ENCODE data around the gene PKD1. TPM values are rescaled to one million over a fixed set of nuclear protein-coding genes. Genes with fewer than 3 reads are reported as not detected.

PKD1 gene
- total and polyA plus RNA-seq, 7 experiments from 2014 or later, result 4.9 to 153 (median 97.6) TPM

GRCh38 chr16:2082983-2083364, 52.7 kb downstream of the PKD1 start:
- no peak for ATAC-seq
- CTCF ChIA-PET, result no interaction called here
- Mint-ChIP-seq H3K4me1 (peaks cover 0 to 2% (median 0%) of the 10 kb centered on the region in 7 donors), H3K36me3 (peaks cover 0 to 6% (median 0%) of the 10 kb centered on the region in 5 donors), H3K9me3 (no peaks in the 10 kb centered on the region), H3K27me3 (no peaks in the 10 kb centered on the region), H3K27ac (peak overlapping the region in 2 of 9 donors; percentile 67 to 78), H3K4me3 (no peak overlapping the region)
- Histone ChIP-seq H3K9me3 (ENCODE audit: control insufficient read depth in 2 of 3, low read length in 3 of 3) (no peaks in the 10 kb centered on the region), H3K27ac (ENCODE audit: low read depth, low read length) (no peak overlapping the region), H3K4me1 (ENCODE audit: control insufficient read depth in 2 of 2, insufficient read depth in 2 of 2, low read length in 2 of 2) (no peaks in the 10 kb centered on the region), H3K27me3 (ENCODE audit: control insufficient read depth in 2 of 2, insufficient read depth in 2 of 2, low read length in 2 of 2) (no peaks in the 10 kb centered on the region), H3K36me3 (ENCODE audit: control insufficient read depth in 2 of 3, insufficient read depth in 3 of 3, low read length in 3 of 3) (peaks cover 0 to 99% (median 3%) of the 10 kb centered on the region in 3 experiments), H3K4me3 (ENCODE audit: low read length) (no peak overlapping the region)
- intact Hi-C loops (cut with micrococcal nuclease), result no loop called here
- POLR2A ChIA-PET, result no interaction called here
- no peak for DNase-seq

- peaks cover 0 to 98% (median 3%) of the 10 kb centered on the region in 3 experiments for H3K36me3 ChIP-seq (ENCODE audit: control insufficient read depth in 2 of 3, insufficient read depth in 3 of 3, low read length in 3 of 3)
- no peak overlapping the region for H3K4me3 ChIP-seq (ENCODE audit: low read length)
- POLR2A ChIA-PET, result no interaction called here
- no peak overlapping the region for H3K27ac ChIP-seq (ENCODE audit: low read depth, low read length)
- H3K9me3 Mint-ChIP-seq, result no peaks in the 10 kb centered on the region
- DNase-seq (no peak), ATAC-seq (no peak)
- no peaks in the 10 kb centered on the region for H3K27me3 Mint-ChIP-seq
- H3K4me1 ChIP-seq (ENCODE audit: control insufficient read depth in 2 of 2, insufficient read depth in 2 of 2, low read length in 2 of 2), result no peaks in the 10 kb centered on the region
- intact Hi-C loops (cut with micrococcal nuclease), result no loop called here
- H3K27me3 ChIP-seq (ENCODE audit: control insufficient read depth in 2 of 2, insufficient read depth in 2 of 2, low read length in 2 of 2), result no peaks in the 10 kb centered on the region
- peaks cover 0 to 5% (median 0%) of the 10 kb centered on the region in 5 donors for H3K36me3 Mint-ChIP-seq
- no peaks in the 10 kb centered on the region for H3K9me3 ChIP-seq (ENCODE audit: control insufficient read depth in 2 of 3, low read length in 3 of 3)
- peaks cover 0 to 2% (median 0%) of the 10 kb centered on the region in 7 donors for H3K4me1 Mint-ChIP-seq
- CTCF ChIA-PET, result no interaction called here
- H3K4me3 Mint-ChIP-seq, result no peak overlapping the region
- peak overlapping the region in 1 of 9 donors; percentile 57 for H3K27ac Mint-ChIP-seq
These were observed 53.3 kb downstream of the PKD1 start for GRCh38 chr16:2082171-2082982.

- Mint-ChIP-seq H3K27ac (no peak overlapping the region), H3K4me1 (peaks cover 0 to 2% (median 0%) of the 10 kb centered on the region in 7 donors), H3K9me3 (no peaks in the 10 kb centered on the region), H3K36me3 (peaks cover 0 to 9% (median 0%) of the 10 kb centered on the region in 5 donors), H3K4me3 (no peak overlapping the region), H3K27me3 (no peaks in the 10 kb centered on the region)
- POLR2A ChIA-PET, result no interaction called here
- intact Hi-C loops (cut with micrococcal nuclease), result no loop called here
- H3K27me3 ChIP-seq (ENCODE audit: control insufficient read depth in 2 of 2, insufficient read depth in 2 of 2, low read length in 2 of 2), result no peaks in the 10 kb centered on the region
- H3K36me3 ChIP-seq (ENCODE audit: control insufficient read depth in 2 of 3, insufficient read depth in 3 of 3, low read length in 3 of 3), result peaks cover 0 to 98% (median 3%) of the 10 kb centered on the region in 3 experiments
- no peak for ATAC-seq
- no peak overlapping the region for H3K4me3 ChIP-seq (ENCODE audit: low read length)
- CTCF ChIA-PET, result no interaction called here
- H3K4me1 ChIP-seq (ENCODE audit: control insufficient read depth in 2 of 2, insufficient read depth in 2 of 2, low read length in 2 of 2), result no peaks in the 10 kb centered on the region
- H3K9me3 ChIP-seq (ENCODE audit: control insufficient read depth in 2 of 3, low read length in 3 of 3), result no peaks in the 10 kb centered on the region
- no peak overlapping the region for H3K27ac ChIP-seq (ENCODE audit: low read depth, low read length)
- DNase-seq, result no peak
These were observed 54.3 kb downstream of the PKD1 start for GRCh38 chr16:2081201-2082084.

GRCh38 chr16:2079991-2080390, 55.7 kb downstream of the PKD1 start:
- POLR2A ChIA-PET, result no interaction called here
- intact Hi-C loops (cut with micrococcal nuclease), result no loop called here

GRCh38 chr16:2079311-2079800, 56.3 kb downstream of the PKD1 start:
- no peaks in the 10 kb centered on the region for H3K9me3 Mint-ChIP-seq
- no peaks in the 10 kb centered on the region for H3K27me3 Mint-ChIP-seq
- ChIA-PET POLR2A (no interaction called here), CTCF (interaction anchor here (0.5 kb wide), 1 partner anchor 49 kb away, joined by 5 read pairs; no protein-coding TSS in a partner anchor)
- ATAC-seq (no peak), DNase-seq (no peak)
- peaks cover 0 to 95% (median 6%) of the 10 kb centered on the region in 3 experiments for H3K36me3 ChIP-seq (ENCODE audit: control insufficient read depth in 2 of 3, insufficient read depth in 3 of 3, low read length in 3 of 3)
- no peak overlapping the region for H3K27ac ChIP-seq (ENCODE audit: low read depth, low read length)
- H3K4me1 Mint-ChIP-seq, result peaks cover 0 to 2% (median 0%) of the 10 kb centered on the region in 7 donors
- intact Hi-C loops (cut with micrococcal nuclease), result no loop called here
- peaks cover 0 to 16% (median 0%) of the 10 kb centered on the region in 5 donors for H3K36me3 Mint-ChIP-seq
- H3K4me3 ChIP-seq (ENCODE audit: low read length), result no peak overlapping the region
- no peak overlapping the region for H3K4me3 Mint-ChIP-seq
- H3K9me3 ChIP-seq (ENCODE audit: control insufficient read depth in 2 of 3, low read length in 3 of 3), result no peaks in the 10 kb centered on the region
- no peaks in the 10 kb centered on the region for H3K4me1 ChIP-seq (ENCODE audit: control insufficient read depth in 2 of 2, insufficient read depth in 2 of 2, low read length in 2 of 2)
- no peak overlapping the region for H3K27ac Mint-ChIP-seq
- H3K27me3 ChIP-seq (ENCODE audit: control insufficient read depth in 2 of 2, insufficient read depth in 2 of 2, low read length in 2 of 2), result no peaks in the 10 kb centered on the region

More at GRCh38 chr16:2079991-2080390, 55.7 kb downstream of the PKD1 start:
- H3K4me1 ChIP-seq (ENCODE audit: control insufficient read depth in 2 of 2, insufficient read depth in 2 of 2, low read length in 2 of 2), result no peaks in the 10 kb centered on the region
- Mint-ChIP-seq H3K4me3 (no peak overlapping the region), H3K4me1 (peaks cover 0 to 2% (median 0%) of the 10 kb centered on the region in 7 donors), H3K36me3 (peaks cover 0 to 9% (median 0%) of the 10 kb centered on the region in 5 donors), H3K9me3 (no peaks in the 10 kb centered on the region), H3K27ac (no peak overlapping the region), H3K27me3 (no peaks in the 10 kb centered on the region)
- no peak for ATAC-seq
- H3K27ac ChIP-seq (ENCODE audit: low read depth, low read length), result no peak overlapping the region
- peaks cover 0 to 96% (median 3%) of the 10 kb centered on the region in 3 experiments for H3K36me3 ChIP-seq (ENCODE audit: control insufficient read depth in 2 of 3, insufficient read depth in 3 of 3, low read length in 3 of 3)
- H3K9me3 ChIP-seq (ENCODE audit: control insufficient read depth in 2 of 3, low read length in 3 of 3), result no peaks in the 10 kb centered on the region
- H3K4me3 ChIP-seq (ENCODE audit: low read length), result no peak overlapping the region
- H3K27me3 ChIP-seq (ENCODE audit: control insufficient read depth in 2 of 2, insufficient read depth in 2 of 2, low read length in 2 of 2), result no peaks in the 10 kb centered on the region
- CTCF ChIA-PET, result interaction anchor here (0.5 kb wide), 1 partner anchor 49 kb away, joined by 5 read pairs; no protein-coding TSS in a partner anchor
- no peak for DNase-seq

- intact Hi-C loops (cut with micrococcal nuclease), result no loop called here
- no peak for DNase-seq
- Histone ChIP-seq H3K36me3 (ENCODE audit: control insufficient read depth in 2 of 3, insufficient read depth in 3 of 3, low read length in 3 of 3) (peaks cover 0 to 95% (median 8%) of the 10 kb centered on the region in 3 experiments), H3K27me3 (ENCODE audit: control insufficient read depth in 2 of 2, insufficient read depth in 2 of 2, low read length in 2 of 2) (no peaks in the 10 kb centered on the region), H3K27ac (ENCODE audit: low read depth, low read length) (no peak overlapping the region), H3K9me3 (ENCODE audit: control insufficient read depth in 2 of 3, low read length in 3 of 3) (no peaks in the 10 kb centered on the region), H3K4me1 (ENCODE audit: control insufficient read depth in 2 of 2, insufficient read depth in 2 of 2, low read length in 2 of 2) (no peaks in the 10 kb centered on the region), H3K4me3 (ENCODE audit: low read length) (no peak overlapping the region)
- ATAC-seq, result no peak
- peaks cover 0 to 2% (median 0%) of the 10 kb centered on the region in 7 donors for H3K4me1 Mint-ChIP-seq
- POLR2A ChIA-PET, result no interaction called here
- H3K27me3 Mint-ChIP-seq, result no peaks in the 10 kb centered on the region
- CTCF ChIA-PET, result no interaction called here
- peaks cover 0 to 16% (median 0%) of the 10 kb centered on the region in 5 donors for H3K36me3 Mint-ChIP-seq
- H3K4me3 Mint-ChIP-seq, result no peak overlapping the region
- H3K9me3 Mint-ChIP-seq, result no peaks in the 10 kb centered on the region
- no peak overlapping the region for H3K27ac Mint-ChIP-seq
These were observed 57.0 kb downstream of the PKD1 start for GRCh38 chr16:2078691-2079090.
